ENCODE measurements around the gene GEMIN7. TPM values are rescaled to one million over a fixed set of nuclear protein-coding genes. Genes with fewer than 3 reads are reported as not detected.

GEMIN7 gene
- total RNA-seq, 1 donor from 2014 or later = 30.8 TPM

DNA sequence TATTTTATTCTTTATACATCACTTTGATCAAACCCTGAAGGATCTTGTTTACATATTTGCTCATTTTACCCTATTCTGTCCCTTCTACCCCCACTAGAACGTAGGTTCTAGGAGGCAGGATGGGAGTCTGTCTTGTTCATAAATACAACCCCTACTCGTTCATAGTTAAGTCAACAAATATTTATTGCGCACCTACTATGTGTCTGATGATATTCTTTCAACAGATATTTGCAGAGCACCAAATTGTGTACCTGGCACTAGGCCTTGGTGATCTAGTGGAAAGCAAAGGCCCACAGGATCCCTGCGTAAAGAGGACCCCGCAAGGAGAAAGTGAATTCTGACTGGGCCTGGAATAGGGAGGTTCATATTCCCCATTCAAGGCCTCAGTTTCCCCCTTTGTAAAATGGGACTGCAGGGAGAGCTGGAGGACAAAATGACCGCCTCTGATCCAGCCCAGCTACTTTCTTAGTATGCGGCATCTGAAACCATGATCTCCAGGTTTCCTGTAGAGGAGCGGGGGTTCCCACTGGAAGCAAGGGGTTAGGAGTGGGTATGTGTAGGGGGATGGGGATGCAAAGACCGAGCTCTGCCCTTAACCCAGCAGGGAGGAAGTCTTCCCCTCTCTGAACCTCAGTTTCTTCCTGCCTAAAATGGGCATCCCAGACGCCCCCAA, 534 bp upstream of the GEMIN7 start:
- no peak overlapping the region for H3K27ac Mint-ChIP-seq (ENCODE audit: unreplicated experiment)
- H3K36me3 Mint-ChIP-seq (ENCODE audit: low read depth, unreplicated experiment) = peaks cover 6% of the 10 kb centered on the region
- no peak for DNase-seq (ENCODE audit: low spot score)
- TF ChIP-seq, protein P1, sequence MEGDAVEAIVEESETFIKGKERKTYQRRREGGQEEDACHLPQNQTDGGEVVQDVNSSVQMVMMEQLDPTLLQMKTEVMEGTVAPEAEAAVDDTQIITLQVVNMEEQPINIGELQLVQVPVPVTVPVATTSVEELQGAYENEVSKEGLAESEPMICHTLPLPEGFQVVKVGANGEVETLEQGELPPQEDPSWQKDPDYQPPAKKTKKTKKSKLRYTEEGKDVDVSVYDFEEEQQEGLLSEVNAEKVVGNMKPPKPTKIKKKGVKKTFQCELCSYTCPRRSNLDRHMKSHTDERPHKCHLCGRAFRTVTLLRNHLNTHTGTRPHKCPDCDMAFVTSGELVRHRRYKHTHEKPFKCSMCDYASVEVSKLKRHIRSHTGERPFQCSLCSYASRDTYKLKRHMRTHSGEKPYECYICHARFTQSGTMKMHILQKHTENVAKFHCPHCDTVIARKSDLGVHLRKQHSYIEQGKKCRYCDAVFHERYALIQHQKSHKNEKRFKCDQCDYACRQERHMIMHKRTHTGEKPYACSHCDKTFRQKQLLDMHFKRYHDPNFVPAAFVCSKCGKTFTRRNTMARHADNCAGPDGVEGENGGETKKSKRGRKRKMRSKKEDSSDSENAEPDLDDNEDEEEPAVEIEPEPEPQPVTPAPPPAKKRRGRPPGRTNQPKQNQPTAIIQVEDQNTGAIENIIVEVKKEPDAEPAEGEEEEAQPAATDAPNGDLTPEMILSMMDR (IDR thresholded peaks at IDR 0.05; ENCODE audit: unreplicated experiment) = no peak
- no peaks in the 10 kb centered on the region for H3K9me3 Mint-ChIP-seq (ENCODE audit: unreplicated experiment)
- H3K4me3 Mint-ChIP-seq (ENCODE audit: unreplicated experiment) = peak overlapping the region; percentile 99
- H3K27me3 Mint-ChIP-seq (ENCODE audit: unreplicated experiment) = peaks cover 13% of the 10 kb centered on the region
- peaks cover 13% of the 10 kb centered on the region for H3K4me1 Mint-ChIP-seq (ENCODE audit: unreplicated experiment)

DNA sequence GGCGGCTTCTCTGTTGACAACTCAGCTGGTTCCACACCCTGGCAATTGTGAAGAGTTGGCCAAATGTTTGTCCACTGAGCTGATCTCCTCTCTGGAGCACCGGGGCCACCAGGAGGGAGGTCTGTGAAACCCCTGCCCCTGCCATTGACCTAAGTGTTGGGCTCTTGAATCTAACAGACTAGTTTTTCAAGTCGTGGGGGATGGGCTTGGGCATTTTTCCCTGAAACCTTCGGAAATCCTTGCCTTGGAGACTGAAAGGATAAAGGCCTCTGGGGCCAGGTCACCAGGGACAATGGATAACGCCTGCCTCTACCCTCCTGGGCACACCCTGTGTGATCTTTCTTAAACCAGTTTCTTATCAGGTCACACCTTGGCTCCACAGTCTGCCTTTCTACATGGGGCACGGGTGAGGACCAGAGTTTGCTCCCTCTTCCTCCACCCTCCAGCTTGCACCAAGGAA, 881 bp downstream of the GEMIN7 start:
- peaks cover 6% of the 10 kb centered on the region for H3K36me3 Mint-ChIP-seq (ENCODE audit: low read depth, unreplicated experiment)

GRCh38 chr19:45082170-45082569, 3.1 kb downstream of the GEMIN7 start:
- peak overlapping the region; percentile 27 for H3K27ac Mint-ChIP-seq (ENCODE audit: unreplicated experiment)
- H3K9me3 Mint-ChIP-seq (ENCODE audit: unreplicated experiment) = no peaks in the 10 kb centered on the region
- H3K27me3 Mint-ChIP-seq (ENCODE audit: unreplicated experiment) = peaks cover 8% of the 10 kb centered on the region
- H3K4me1 Mint-ChIP-seq (ENCODE audit: unreplicated experiment) = peaks cover 10% of the 10 kb centered on the region
- H3K4me3 Mint-ChIP-seq (ENCODE audit: unreplicated experiment) = peak overlapping the region; percentile 45
- no peak for DNase-seq (ENCODE audit: low spot score)
- H3K36me3 Mint-ChIP-seq (ENCODE audit: low read depth, unreplicated experiment) = peaks cover 10% of the 10 kb centered on the region
- TF ChIP-seq, protein P1 (IDR thresholded peaks at IDR 0.05; ENCODE audit: unreplicated experiment) = no peak

More for the DNA sequence above, 881 bp downstream of the GEMIN7 start:
- TF ChIP-seq, protein P1 (IDR thresholded peaks at IDR 0.05; ENCODE audit: unreplicated experiment) = no peak
- no peak for DNase-seq (ENCODE audit: low spot score)
- peak overlapping the region; percentile 99 for H3K4me3 Mint-ChIP-seq (ENCODE audit: unreplicated experiment)
- peak overlapping the region; percentile 13 for H3K27ac Mint-ChIP-seq (ENCODE audit: unreplicated experiment)
- H3K4me1 Mint-ChIP-seq (ENCODE audit: unreplicated experiment) = peaks cover 13% of the 10 kb centered on the region
- H3K9me3 Mint-ChIP-seq (ENCODE audit: unreplicated experiment) = no peaks in the 10 kb centered on the region
- H3K27me3 Mint-ChIP-seq (ENCODE audit: unreplicated experiment) = peaks cover 13% of the 10 kb centered on the region

DNA sequence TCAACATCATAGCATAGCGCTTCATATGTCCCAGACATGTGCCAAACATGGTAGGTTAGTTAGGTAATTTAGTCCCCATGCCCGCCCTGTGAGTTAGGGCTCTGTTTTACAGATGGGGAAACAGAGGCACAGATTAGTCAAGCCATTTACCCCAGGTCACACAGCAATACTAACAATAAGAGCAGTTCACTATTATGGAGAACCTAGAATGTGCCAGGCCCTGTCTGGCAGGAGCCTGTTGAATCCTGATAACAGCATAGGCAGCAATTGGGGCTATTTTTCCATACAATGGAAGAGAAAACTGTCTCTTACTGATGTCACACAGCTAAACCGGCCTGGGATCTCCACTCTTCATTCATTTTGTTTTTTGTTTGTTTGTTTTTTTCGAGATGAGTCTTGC, 7.4 kb downstream of the GEMIN7 start:
- Mint-ChIP-seq H3K4me3 (ENCODE audit: unreplicated experiment) (no peak overlapping the region), H3K36me3 (ENCODE audit: low read depth, unreplicated experiment) (peaks cover 13% of the 10 kb centered on the region)

GRCh38 chr19:45087531-45087930, 8.5 kb downstream of the GEMIN7 start:
- Mint-ChIP-seq H3K27ac (ENCODE audit: unreplicated experiment) (peak overlapping the region; percentile 78), H3K27me3 (ENCODE audit: unreplicated experiment) (peaks cover 9% of the 10 kb centered on the region)

More for the DNA sequence above, 7.4 kb downstream of the GEMIN7 start:
- DNase-seq (ENCODE audit: low spot score) = no peak
- TF ChIP-seq, protein P1 (IDR thresholded peaks at IDR 0.05; ENCODE audit: unreplicated experiment) = no peak
- H3K27ac Mint-ChIP-seq (ENCODE audit: unreplicated experiment) = no peak overlapping the region
- H3K27me3 Mint-ChIP-seq (ENCODE audit: unreplicated experiment) = peaks cover 4% of the 10 kb centered on the region
- H3K9me3 Mint-ChIP-seq (ENCODE audit: unreplicated experiment) = no peaks in the 10 kb centered on the region
- peaks cover 16% of the 10 kb centered on the region for H3K4me1 Mint-ChIP-seq (ENCODE audit: unreplicated experiment)

More at GRCh38 chr19:45087531-45087930, 8.5 kb downstream of the GEMIN7 start:
- DNase-seq (ENCODE audit: low spot score) = no peak
- H3K36me3 Mint-ChIP-seq (ENCODE audit: low read depth, unreplicated experiment) = peaks cover 11% of the 10 kb centered on the region
- TF ChIP-seq, protein P1 (IDR thresholded peaks at IDR 0.05; ENCODE audit: unreplicated experiment) = no peak
- no peaks in the 10 kb centered on the region for H3K9me3 Mint-ChIP-seq (ENCODE audit: unreplicated experiment)
- peak overlapping the region; percentile 52 for H3K4me3 Mint-ChIP-seq (ENCODE audit: unreplicated experiment)
- H3K4me1 Mint-ChIP-seq (ENCODE audit: unreplicated experiment) = peaks cover 11% of the 10 kb centered on the region
